ENCODE results near the gene SLC39A3.

Gene SLC39A3

GRCh38 chr19:2774083-2774679 is 34.4 kb upstream of the SLC39A3 start:
- TF ChIP-seq CTCF (IDR thresholded peaks at IDR 0.05; ENCODE audit: low read depth, low read length): no peak
- DNase-seq (ENCODE audit: low read depth in 2 of 2): no peak
- no peak overlapping the region for H3K4me3 ChIP-seq (replicated peaks in 1 of 2; ENCODE audit: low read depth in 2 of 2, low read length in 2 of 2)

GRCh38 chr19:2771786-2772674 is 32.2 kb upstream of the SLC39A3 start:
- peak in 1 of 2 donors; percentile 10 for DNase-seq (ENCODE audit: low read depth in 2 of 2)
- no peak for TF ChIP-seq CTCF (IDR thresholded peaks at IDR 0.05; ENCODE audit: low read depth, low read length)
- no peak overlapping the region for H3K4me3 ChIP-seq (replicated peaks in 1 of 2; ENCODE audit: low read depth in 2 of 2, low read length in 2 of 2)

GRCh38 chr19:2770055-2771013 is 30.5 kb upstream of the SLC39A3 start:
- H3K4me3 ChIP-seq (replicated peaks in 1 of 2; ENCODE audit: low read depth in 2 of 2, low read length in 2 of 2): no peak overlapping the region
- no peak for TF ChIP-seq CTCF (IDR thresholded peaks at IDR 0.05; ENCODE audit: low read depth, low read length)
- peak; percentile 57 to 75 for DNase-seq (ENCODE audit: low read depth in 2 of 2)

- no peak overlapping the region for H3K4me3 ChIP-seq (replicated peaks in 1 of 2; ENCODE audit: low read depth in 2 of 2, low read length in 2 of 2)
- TF ChIP-seq CTCF (IDR thresholded peaks at IDR 0.05; ENCODE audit: low read depth, low read length): no peak
- DNase-seq (ENCODE audit: low read depth in 2 of 2): no peak
Observed at GRCh38 chr19:2769218-2769617, 29.4 kb upstream of the SLC39A3 start.

- TF ChIP-seq CTCF (IDR thresholded peaks at IDR 0.05; ENCODE audit: low read depth, low read length): no peak
- no peak for DNase-seq (ENCODE audit: low read depth in 2 of 2)
- no peak overlapping the region for H3K4me3 ChIP-seq (replicated peaks in 1 of 2; ENCODE audit: low read depth in 2 of 2, low read length in 2 of 2)
Observed at GRCh38 chr19:2768365-2769132, 28.7 kb upstream of the SLC39A3 start.

- H3K4me3 ChIP-seq (replicated peaks in 1 of 2; ENCODE audit: low read depth in 2 of 2, low read length in 2 of 2): no peak overlapping the region
- no peak for DNase-seq (ENCODE audit: low read depth in 2 of 2)
- no peak for TF ChIP-seq CTCF (IDR thresholded peaks at IDR 0.05; ENCODE audit: low read depth, low read length)
Observed at GRCh38 chr19:2767688-2768087, 27.9 kb upstream of the SLC39A3 start.
